Eye (tissue), 1 donor: ENCODE data around the gene MS4A14.
"Not testable (repeated sequence)": the region's sequence is repeated elsewhere in the genome, so short reads cannot be mapped to it uniquely, and the experiment has no call there.

Experiments used
- DNase-seq: peaks from one replicate; pipeline ENCODE4 v3.0.0-alpha.2; 2015

The MS4A14 gene

GRCh38 chr11:60392361-60392760 lies 3.9 kb upstream of the MS4A14 start:
- DNase-seq: no peak

- no peak for DNase-seq
These were observed 3.2 kb upstream of the MS4A14 start for GRCh38 chr11:60393016-60393415.

- DNase-seq: no peak
These were observed 1.4 kb upstream of the MS4A14 start for GRCh38 chr11:60394666-60395380.

GRCh38 chr11:60396799-60397198 lies 540 bp downstream of the MS4A14 start:
- no peak for DNase-seq

GRCh38 chr11:60420015-60420414 lies 23.8 kb downstream of the MS4A14 start:
- no peak for DNase-seq

GRCh38 chr11:60422609-60423008 lies 26.4 kb downstream of the MS4A14 start:
- no peak for DNase-seq

- no peak for DNase-seq
These were observed 32.3 kb downstream of the MS4A14 start for GRCh38 chr11:60428517-60428916.

- DNase-seq: no peak
These were observed 33.0 kb downstream of the MS4A14 start, which contains the start of gene MS4A5 for GRCh38 chr11:60429272-60429671. TSS of gene MS4A5 (plus strand) at chr11:60429572. CDS start at chr11:60429675, 103 bp downstream.

- no peak for DNase-seq
These were observed 35.0 kb downstream of the MS4A14 start for GRCh38 chr11:60431251-60431650.

- no peak for DNase-seq
These were observed 37.1 kb downstream of the MS4A14 start for GRCh38 chr11:60433401-60433800.

- DNase-seq: no peak
These were observed 50.8 kb downstream of the MS4A14 start for GRCh38 chr11:60447070-60447469.

- DNase-seq: no peak
These were observed 51.6 kb downstream of the MS4A14 start for GRCh38 chr11:60447846-60448245.

GRCh38 chr11:60451185-60451584 lies 54.9 kb downstream of the MS4A14 start:
- DNase-seq: not testable (repeated sequence)

- DNase-seq: no peak
These were observed 58.0 kb downstream of the MS4A14 start for GRCh38 chr11:60454212-60454611.

GRCh38 chr11:60455531-60456042 lies 59.3 kb downstream of the MS4A14 start, which contains the start of gene MS4A1:
TSS of gene MS4A1 (plus strand) at chr11:60455847. CDS start at chr11:60462375, 6,528 bp downstream.
- DNase-seq: no peak

GRCh38 chr11:60457576-60457975 lies 61.3 kb downstream of the MS4A14 start:
- no peak for DNase-seq

- no peak for DNase-seq
These were observed 63.1 kb downstream of the MS4A14 start for GRCh38 chr11:60459345-60459744.
